Activated CD4-positive, CD25-positive, alpha-beta regulatory T cell treated with anti-CD3 and anti-CD28 coated beads, Interleukin-2, amount 50 U/mL, for 72 hours (primary cell): ENCODE results near the gene RER1.

ENCODE experiments used
- DNase-seq: peaks from one replicate; pipeline ENCODE4 v3.0.0; 2021

The RER1 gene

GRCh38 chr1:2376931-2377672 is 14.5 kb upstream of the RER1 start:
- DNase-seq: no peak

- DNase-seq: no peak
Measured at GRCh38 chr1:2377751-2378440, 13.7 kb upstream of the RER1 start.

GRCh38 chr1:2378441-2378851 is 13.2 kb upstream of the RER1 start:
- no peak for DNase-seq

GRCh38 chr1:2378956-2379732 is 12.5 kb upstream of the RER1 start:
- no peak for DNase-seq

- no peak for DNase-seq
Measured at GRCh38 chr1:2379733-2380404, 11.8 kb upstream of the RER1 start.

- no peak for DNase-seq
Measured at GRCh38 chr1:2380816-2381591, 10.6 kb upstream of the RER1 start.

- peak; percentile 79 for DNase-seq
Measured at GRCh38 chr1:2381741-2382620, 9.7 kb upstream of the RER1 start.

- DNase-seq: peak; percentile 47
Measured at GRCh38 chr1:2382621-2383361, 8.8 kb upstream of the RER1 start.

- DNase-seq: no peak
Measured at GRCh38 chr1:2383576-2383975, 8.1 kb upstream of the RER1 start.

- peak; percentile 25 for DNase-seq
Measured at GRCh38 chr1:2384130-2384860, 7.3 kb upstream of the RER1 start.

- DNase-seq: peak; percentile 24
Measured at GRCh38 chr1:2384941-2385481, 6.6 kb upstream of the RER1 start.

GRCh38 chr1:2385606-2386280 is 5.9 kb upstream of the RER1 start:
- peak; percentile 29 for DNase-seq

GRCh38 chr1:2386636-2387611 is 4.7 kb upstream of the RER1 start:
- no peak for DNase-seq

GRCh38 chr1:2388004-2388913 is 3.4 kb upstream of the RER1 start:
- DNase-seq: no peak

- DNase-seq: no peak
Measured at GRCh38 chr1:2389644-2390043, 2.0 kb upstream of the RER1 start.

GRCh38 chr1:2391931-2392509 is 379 bp downstream of the RER1 start:
- DNase-seq: no peak
